SIG-M5 treated with dmso at 0.1 percent for 504 hours (cell line): ENCODE results near the gene SEMA3F.
"Not testable (repeated sequence)": the region's sequence is repeated elsewhere in the genome, so short reads cannot be mapped to it uniquely, and the experiment has no call there.

ENCODE experiments used
- DNase-seq: peaks from one replicate; lab custom pipeline; 2025; ENCODE audit not compliant: unreplicated experiment; lab: John Stamatoyannopoulos, UW

SEMA3F gene

DNA sequence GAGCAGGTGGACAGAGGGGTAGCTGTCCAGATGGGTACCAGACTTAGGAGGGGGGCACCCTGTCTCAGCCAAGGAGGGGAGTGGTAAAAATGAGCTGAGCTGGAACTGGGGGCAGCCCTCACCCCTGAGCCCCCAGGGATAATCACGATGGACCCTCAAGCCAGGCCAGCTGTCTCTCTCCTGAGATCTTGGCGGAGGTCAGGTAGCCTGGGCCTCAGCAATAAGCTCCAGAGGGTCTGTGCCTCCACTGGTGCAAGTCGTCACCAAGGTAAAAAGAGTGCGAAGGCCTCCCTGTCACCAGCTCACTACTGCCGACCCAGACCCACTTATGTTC lies 55.0 kb downstream of the SEMA3F start:
- no peak for DNase-seq

DNA sequence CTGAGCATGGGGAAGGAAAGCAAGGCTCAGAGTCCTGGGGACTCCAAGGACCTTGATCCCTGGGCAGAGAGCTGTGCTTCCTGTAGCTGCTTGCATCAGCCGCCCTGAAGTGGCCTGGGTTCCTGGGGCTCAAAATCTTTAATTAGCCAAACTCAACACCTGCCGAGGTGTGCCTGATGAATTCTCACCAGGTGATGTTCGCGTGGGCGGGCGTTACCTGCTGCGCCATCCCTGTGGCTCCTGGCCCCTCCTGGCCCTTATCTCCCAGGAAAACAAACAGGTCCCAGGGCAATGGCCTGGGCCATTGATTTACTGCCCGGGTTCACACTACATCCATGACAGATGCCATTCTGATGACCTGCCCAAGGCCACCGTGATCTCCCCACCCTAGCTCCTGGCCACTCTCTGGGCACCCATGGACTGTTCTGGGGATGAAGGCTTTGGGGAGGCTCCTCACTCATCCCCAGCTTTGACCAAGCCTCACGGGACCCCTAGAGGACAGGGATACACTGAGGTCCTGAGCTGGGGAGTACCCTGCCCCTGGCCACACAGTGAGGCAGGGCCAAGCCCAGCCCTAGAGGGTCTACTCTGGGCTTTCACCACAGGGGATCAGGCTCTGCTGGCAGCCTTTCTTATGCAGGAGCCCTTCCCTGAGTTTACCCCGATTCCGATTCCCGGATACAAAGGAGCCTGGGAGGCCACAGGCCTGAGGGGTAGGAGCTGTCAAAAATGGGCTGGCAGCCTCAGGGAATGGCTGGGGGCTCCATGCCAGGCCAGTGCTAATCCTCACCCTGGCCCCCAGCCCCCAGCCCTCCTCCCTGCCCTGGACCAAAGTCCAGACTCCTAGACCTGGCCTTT lies 55.6 kb downstream of the SEMA3F start:
- DNase-seq: no peak

DNA sequence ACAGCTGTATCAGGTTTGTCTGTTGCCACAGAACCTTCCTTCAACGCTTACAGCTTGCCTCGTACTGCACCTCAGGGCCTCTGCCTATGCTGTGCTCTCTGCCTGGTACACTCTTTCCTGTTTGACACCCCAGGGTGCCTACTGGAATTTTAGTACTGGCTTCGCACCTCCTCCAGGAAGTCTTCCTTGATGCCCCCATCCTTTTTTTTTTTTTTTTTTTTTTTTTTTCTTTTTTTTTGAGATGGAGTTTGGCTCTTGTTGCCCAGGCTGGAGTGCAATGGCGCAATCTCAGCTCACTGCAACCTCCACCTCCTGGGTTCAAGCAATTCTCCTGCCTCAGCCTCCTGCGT lies 56.2 kb downstream of the SEMA3F start:
- DNase-seq: not testable (repeated sequence)

DNA sequence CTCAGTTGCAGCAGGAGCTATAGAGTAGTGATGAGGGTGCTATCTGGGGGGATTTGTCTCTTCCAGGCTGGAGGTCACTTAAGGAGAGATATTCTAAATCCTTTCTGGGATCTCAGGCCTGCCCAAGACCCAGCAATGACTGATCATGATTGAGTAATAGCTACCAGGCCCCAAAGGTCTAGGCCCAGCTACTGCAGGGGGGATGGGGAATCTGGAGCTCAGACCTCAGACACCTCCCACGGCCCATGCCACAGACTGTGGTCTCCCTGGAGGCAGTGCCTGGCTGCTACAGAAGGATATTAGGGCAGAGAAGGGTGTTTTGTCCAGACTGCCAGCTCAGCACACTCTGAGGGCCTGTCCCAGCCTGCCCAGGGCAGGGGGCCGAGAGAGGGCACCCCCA lies 56.8 kb downstream of the SEMA3F start:
- peak; percentile 38 for DNase-seq

DNA sequence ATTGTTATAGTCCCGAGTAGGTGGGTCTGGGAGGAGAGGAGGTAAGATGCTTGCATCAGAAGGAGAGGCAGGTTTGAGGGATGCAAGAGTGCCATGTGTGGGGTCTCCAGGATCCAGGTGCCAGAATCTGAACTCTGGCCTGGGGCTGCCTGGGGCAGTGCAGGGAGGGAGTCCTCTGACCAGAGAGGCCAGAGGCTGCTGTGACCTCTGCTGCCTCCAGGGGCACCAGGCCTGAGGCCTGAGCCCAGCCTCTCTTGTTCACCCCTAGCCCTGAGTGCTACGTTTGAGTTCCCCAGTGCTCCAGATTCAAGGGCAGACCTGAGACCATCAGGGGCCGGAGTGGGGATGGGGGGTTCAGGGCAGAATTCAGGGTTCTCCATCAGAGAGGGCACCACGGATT lies 57.4 kb downstream of the SEMA3F start:
- no peak for DNase-seq

DNA sequence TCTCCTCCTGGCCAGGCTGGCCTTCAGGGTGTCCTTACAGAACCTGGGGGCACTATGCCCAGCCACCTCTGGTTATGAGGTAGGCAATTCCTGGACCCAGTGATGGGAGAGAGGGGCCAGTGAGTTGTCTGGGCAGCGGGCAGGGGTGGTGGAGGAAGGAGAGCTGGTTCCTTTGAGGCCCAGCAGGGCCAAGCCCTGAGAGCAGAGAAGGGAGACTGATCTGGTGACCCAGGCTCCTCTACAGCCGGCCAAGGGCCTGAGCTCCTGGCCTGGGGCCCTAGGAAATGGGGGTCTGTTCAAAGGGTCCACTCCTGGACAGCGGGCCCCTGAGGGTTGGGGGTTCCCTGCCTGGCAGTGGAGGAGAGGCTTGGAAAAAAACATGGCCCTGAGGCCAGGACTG lies 57.8 kb downstream of the SEMA3F start:
- DNase-seq: no peak

DNA sequence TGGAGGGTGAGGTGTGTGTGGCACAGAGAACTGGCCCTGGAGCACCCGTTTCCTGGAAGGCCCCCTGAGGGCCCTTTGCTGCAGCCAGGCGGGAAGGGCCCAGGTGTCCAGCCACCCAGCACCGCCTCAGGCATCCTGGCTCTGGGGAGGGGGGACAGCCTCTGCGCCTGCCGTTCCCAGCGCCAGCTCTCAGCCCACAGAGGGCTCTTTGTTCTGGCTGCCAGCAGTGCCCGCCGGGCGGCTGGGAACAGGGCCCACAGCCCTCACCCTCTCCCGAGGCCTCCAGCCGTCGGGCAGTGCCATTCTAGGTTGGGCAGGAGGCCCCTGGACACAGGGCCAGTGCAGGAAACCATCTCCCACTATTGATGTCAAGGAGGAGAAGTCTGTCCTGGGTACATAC lies 58.2 kb downstream of the SEMA3F start:
- no peak for DNase-seq

DNA sequence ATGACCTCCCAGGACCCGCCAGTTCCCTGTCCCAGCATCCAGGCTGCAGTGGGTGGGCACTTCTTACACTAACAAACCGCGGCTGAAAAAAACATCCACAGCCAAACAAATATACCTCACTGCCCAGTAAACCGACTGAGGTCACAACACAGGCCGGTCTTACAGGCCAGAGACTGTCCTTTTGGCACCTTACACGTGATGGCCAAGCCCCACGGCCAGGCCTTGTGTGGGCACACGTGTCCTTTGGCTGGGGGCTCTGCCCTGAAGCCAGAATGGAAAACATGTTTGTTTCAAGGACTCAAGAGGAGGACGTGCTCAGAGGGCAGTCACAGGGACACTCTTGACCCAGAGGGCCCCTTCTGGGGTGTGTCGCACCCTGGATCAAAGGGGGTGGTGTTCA lies 59.7 kb downstream of the SEMA3F start:
- no peak for DNase-seq

DNA sequence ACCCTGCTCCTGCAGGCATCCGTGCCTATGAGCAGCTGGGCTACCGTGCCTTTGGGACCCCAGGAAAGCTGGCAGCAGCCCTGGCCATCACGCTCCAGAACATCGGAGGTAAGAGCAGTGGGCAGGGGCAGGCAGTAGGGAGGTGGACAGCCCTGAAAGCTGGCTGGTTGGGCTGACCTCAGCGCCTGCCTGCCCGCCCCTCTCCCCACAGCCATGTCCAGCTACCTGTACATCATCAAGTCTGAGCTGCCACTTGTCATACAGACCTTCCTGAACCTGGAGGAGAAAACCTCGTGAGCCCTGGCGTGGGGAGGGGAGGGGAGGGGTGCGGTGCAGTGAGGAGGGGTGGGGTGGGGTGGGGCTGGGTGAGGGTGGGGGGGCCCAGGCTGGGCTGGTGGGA lies 60.4 kb downstream of the SEMA3F start:
- no peak for DNase-seq

DNA sequence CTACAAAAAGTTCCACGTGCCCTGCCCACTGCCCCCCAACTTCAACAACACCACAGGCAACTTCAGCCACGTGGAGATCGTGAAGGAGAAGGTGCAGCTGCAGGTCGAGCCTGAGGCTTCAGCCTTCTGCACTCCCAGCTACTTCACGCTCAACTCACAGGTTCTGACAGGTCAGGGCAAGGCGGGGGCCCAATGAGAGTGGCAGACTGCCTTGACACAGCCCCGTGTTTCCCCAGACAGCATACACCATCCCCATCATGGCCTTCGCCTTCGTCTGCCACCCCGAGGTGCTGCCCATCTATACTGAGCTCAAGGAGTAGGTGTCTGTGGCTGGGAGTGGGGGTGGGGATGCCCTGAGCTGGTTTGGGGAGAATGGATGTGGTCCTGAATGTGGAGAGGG lies 62.6 kb downstream of the SEMA3F start:
- no peak for DNase-seq

DNA sequence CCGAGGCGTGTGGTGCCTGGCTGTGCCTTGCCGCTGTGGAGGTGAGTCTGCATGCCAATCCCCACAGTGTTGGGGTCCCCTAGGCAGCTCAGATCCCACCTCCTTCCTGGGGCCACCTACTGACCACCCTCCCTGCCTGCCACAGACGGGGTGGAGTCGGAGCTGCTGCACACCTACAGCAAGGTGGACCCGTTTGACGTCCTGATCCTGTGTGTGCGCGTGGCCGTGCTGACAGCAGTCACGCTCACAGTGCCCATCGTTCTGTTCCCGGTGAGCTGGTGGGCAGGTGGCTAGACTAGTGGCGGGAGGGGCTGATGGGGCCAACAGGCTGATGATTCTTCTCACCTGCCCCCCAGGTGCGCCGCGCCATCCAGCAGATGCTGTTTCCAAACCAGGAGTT lies 63.3 kb downstream of the SEMA3F start:
- DNase-seq: no peak

DNA sequence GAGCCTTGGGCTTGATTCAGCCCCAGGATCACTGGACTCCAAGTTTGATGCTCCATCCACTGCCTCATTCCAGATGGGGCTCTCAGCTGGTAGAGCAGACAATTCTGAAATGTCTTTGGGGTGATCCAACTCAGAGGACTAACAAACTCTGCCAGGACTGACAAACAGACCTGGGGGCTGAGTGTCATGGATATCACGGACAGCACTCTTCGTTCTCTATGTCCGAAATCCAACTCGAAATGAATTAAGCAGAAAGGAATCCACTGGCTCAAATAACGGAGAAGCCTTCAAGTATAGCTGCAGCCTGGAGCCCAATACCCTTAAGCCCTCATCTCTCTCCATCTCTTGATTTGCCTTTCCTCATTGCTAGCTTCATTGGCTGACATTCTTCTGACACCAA lies 64.2 kb downstream of the SEMA3F start:
- DNase-seq: no peak

DNA sequence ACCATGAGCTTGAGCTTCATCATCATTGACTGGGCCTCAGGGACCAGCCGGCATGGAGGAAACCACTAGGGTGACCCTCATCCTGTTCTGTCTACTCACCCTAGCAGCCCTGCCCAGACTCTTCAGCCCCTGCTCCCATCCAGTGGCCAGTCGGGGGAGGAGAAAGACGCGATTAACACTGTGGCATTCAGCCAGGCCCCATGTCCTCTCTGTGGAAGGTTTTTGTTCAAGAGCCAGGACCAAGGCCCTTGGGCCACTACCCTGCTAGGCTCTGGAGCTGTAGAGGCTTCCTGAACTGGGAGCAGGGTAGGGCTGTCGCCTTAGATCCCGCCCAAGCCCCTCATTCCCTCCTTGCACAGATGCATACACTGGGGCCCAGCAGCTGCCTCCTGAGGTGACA lies 65.0 kb downstream of the SEMA3F start:
- DNase-seq: no peak

DNA sequence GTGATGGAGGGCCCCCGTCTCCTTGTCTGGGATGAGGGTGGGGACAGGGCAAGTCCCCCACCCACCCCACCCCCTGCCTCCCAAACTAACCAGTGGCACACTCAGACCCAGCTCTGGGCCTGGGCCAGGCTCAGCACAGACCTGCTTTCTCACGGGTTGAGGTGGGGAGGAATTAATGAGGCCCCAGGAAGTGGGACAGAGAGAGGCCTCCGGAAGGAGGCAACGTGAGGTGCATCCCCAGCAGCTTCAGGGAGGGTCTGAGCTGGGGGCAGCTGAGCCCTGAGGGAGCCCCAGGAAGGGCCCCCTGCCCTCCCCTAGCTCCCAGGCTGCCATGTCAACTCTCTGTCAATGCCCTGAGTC lies 65.9 kb downstream of the SEMA3F start:
- DNase-seq: no peak

DNA sequence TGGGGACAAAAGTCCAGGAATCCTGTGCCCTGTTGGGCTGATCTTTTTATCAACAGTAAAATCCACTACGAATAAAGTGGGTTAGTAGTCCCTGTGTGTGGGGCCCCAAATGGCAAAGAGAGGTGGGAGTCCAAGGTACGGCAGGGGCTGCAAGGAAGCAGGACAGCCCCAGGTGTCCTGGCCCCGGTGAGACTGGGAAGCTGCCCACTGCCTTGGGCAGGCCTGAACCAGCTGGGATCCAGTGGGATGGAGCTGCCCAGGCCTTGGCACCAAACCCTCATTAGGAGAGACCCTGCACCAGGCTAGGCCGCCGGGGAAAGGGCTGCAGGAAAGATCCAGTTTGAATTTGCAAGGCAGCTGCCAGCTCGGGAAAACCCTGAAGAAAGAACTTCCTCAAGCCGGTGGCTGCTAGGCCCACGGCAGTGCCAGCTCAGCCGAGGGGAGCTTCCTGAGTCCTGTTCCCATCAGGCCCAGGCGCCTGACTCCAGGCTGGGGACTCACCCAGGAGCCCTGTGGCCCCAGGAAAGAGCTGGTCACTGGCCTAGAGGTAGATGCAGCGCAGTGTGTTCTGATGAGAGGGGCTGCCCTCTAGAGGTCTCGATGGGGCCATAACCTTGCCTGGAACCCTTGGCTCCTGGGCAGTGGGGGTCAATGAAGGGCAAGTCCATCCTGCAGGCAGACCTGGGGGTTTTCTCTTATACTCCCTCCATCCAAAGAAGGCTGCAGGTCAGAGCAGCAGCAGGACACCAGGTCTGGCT lies 66.5 kb downstream of the SEMA3F start:
- DNase-seq: no peak

DNA sequence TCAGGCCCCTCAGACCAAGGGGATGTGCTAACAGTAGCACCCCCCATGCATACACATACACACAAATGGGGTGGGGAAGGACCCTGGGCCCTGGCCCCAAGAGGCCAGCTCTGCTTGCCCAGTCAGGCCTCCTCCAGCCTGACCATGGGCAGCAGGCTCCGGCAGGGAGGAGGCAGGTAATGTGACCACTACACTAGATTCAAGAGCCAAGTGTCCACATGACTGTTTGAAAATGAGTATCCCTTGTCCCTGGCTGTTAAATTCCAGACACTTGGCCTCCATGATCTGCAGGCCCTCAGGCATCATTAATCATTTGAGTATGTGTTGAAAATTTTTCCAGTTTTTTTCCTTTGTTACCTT lies 67.0 kb downstream of the SEMA3F start:
- DNase-seq: no peak

DNA sequence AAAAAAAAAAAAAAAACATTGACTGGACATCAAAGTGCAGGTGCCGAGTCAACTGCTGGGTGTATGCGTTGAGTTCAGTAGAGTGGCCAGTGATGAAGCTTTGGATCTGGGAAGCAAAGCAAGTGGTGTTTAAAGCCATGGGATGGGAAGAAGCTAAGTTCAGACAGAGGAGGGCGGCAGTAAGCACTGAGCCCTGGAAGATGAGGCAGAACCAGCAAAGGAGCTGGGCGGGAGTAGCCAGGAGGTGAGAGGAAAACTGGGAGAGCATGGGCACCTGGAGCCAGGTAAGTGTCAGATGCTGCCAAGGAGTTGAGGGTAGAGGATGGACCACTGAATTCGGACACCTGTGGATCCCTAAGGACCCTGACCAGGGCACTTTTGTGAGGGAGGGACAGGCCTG lies 69.5 kb downstream of the SEMA3F start:
- no peak for DNase-seq

DNA sequence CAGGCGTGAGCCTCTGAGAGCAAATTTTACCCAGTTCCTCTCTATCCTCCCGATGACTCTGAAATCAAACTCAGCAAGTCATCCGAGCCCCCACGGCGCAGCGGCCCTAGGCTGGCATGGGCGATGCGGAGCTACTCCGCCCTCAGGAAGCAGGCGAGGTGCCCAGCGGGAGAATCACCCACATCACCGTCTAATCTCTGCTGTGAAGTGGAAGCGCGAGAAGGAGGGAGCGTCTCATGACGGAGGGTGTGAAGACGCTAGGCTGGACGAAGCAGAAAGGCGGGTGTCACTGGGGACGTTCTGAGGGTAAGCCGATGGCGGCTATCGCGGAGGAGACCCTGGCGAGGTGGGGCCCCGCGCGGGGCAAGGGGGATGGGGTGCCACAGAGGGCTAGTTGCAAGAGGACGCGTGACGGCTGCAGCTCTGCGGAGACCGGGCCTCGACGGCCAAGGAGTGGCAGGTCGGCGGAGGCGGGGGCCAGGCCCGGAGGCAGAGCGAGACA lies 71.8 kb downstream of the SEMA3F start:
- peak; percentile 62 for DNase-seq

DNA sequence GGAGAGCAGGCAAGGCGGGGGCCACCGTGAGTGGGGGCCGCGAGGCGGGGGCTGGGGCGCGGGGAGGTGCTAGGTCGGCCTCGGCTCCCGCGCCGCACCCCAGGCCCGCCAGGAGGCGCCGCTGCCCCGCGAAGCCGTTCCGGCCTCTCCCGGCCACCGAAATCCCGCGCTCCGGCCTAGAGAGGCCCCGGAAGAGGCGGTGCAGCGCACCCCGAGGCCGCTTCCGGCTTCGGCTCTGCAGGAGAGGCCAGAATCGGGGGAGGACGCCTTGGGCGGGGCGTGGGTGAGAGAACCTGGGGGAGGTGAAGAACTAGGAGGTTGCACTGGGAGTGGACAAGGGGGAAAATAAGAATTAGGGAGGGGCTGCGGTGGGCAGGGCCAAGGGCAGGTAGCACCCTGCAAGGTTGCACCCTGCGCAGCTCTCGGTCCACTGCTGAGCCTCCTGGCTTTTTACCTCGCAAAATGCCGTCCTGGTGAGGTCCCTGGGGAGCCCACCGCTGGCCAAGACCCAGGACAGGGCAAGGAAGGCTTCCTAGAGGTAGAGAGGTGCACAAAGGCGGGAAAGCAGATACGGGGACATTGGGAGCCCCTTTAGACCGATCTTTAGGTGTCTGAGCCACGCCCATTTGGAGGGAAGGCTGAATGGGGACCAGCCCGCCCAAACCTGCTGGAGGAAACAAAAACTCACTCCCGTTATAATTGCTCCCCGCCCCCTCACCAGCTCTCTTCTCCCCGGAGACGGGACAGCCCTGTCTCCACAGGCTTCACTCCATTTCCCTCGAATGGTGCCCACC lies 72.5 kb downstream of the SEMA3F start:
- DNase-seq: peak; percentile 91

DNA sequence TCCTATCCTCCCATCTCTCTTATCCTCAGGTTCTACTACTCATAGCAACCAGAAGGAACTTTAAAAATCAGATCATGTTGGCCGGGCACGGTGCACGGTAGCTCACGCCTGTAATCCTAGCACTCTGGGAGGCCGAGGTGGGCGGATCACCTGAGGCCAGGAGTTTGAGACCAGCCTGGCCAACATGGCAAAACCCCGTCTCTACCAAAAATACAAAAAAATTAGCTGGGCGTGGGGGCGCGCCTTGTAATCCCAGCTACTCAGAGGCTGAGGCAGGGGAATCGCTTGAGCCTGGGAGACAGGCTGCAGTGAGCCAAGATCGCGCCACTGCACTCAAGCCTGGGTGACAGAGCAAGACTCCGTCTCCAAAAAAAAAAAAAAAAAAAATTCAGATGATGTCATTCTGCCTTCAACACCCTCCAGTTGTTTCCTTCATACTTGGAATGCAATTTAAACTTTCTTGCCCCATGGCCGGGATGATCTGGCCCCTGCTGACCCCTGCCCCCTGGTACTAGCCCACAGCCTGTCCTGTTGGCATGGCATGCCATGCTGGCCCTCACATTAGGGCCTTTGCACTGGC lies 73.2 kb downstream of the SEMA3F start:
- not testable (repeated sequence) for DNase-seq

DNA sequence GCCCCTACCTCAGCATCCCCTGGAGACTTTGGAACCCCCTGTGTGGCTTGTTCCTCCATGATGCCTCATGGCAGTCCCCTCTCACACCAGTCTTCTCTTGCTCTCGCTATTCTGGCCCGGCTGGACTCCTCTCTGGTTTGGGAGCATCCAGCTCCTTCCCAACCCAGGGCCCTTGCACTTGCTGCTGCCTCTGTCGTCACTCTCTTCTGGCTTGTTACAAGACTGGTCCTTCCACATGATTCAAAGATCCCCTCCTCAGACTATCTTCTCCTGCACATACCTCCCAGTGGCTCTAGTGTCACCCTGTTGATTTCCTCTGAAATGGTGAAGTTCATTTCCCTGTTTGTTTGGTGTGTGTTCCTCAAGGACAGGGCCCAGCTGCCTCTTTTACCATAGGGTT lies 74.4 kb downstream of the SEMA3F start:
- no peak for DNase-seq
